T-helper 17 cell (primary cell): ENCODE results near the gene NEK8. TPM values are rescaled to one million over a fixed set of nuclear protein-coding genes. Genes with fewer than 3 reads are reported as not detected.
"Not testable (repeated sequence)": the region's sequence is repeated elsewhere in the genome, so short reads cannot be mapped to it uniquely, and the experiment has no call there.

ENCODE experiments used
- ATAC-seq: fragments of 150-1000 bp; cut with Tn5 transposase; 2 replicates; pipeline ENCODE4 v1.10.0; 2021; ENCODE audit warnings: mild to moderate bottlenecking, moderate library complexity
- DNase-seq, 3 donors: peaks; one replicate each; pipeline versions ENCODE4 v3.0.0 to v3.0.0-alpha.2; 2020 to 2021
- H3K9me3 ChIP-seq: one replicate; pipeline ENCODE4 v1.7.0; 2013; ENCODE audit warnings: low read length, mild to moderate bottlenecking; ENCODE audit not compliant: control insufficient read depth, poor library complexity, severe bottlenecking
- H3K27ac Mint-ChIP-seq: one replicate; pipeline ENCODE4 v1.8.0; 2022; ENCODE audit warnings: mild to moderate bottlenecking, moderate library complexity, mixed read lengths
- H3K27me3 Mint-ChIP-seq: one replicate; pipeline ENCODE4 v1.8.0; 2022; ENCODE audit warnings: mixed read lengths
- H3K36me3 Mint-ChIP-seq: one replicate; pipeline ENCODE4 v1.8.0; 2022; ENCODE audit warnings: low read depth, mixed read lengths
- H3K4me1 Mint-ChIP-seq: one replicate; pipeline ENCODE4 v1.8.0; 2022; ENCODE audit warnings: mild to moderate bottlenecking, mixed read lengths
- H3K4me3 Mint-ChIP-seq: one replicate; pipeline ENCODE4 v1.8.0; 2022; ENCODE audit warnings: mild to moderate bottlenecking, moderate library complexity, mixed read lengths
- total RNA-seq, 4 donors: library from RNA in 2 of 4; stranded (reverse) in 2 of 4; gene quantifications; one replicate each; pipeline ENCODE4 v1.2.3 and lab custom pipeline; 2022 to 2026

The NEK8 gene
- total RNA-seq, 2 donors from 2014 or later: 5.8 to 8.8 TPM

DNA sequence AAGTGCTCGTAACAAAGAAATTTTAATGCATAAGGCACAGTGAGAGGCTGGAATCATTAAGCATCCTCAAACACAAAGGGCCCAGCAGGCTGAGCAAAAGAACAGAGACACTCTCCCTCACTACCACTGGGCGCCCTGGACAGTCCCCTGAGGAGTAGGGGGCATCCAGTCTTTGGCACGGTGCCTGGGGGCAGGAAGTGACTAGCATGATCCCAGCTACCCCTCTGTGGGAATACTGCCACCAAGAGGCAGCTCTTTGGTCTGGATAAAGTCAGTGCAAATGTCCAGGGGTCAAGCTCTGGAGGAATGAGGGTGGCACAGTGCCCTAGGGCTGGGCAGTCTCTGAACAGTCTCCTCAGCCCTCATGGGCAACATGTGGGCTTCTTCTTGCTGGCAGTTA, 14.3 kb upstream of the NEK8 start:
- DNase-seq (no peak), ATAC-seq (no peak)
- H3K27ac Mint-ChIP-seq: no peak overlapping the region
- peaks cover 26% of the 10 kb centered on the region for H3K4me1 Mint-ChIP-seq
- peaks cover 14% of the 10 kb centered on the region for H3K27me3 Mint-ChIP-seq
- no peaks in the 10 kb centered on the region for H3K36me3 Mint-ChIP-seq
- no peak overlapping the region for H3K4me3 Mint-ChIP-seq
- H3K9me3 ChIP-seq: no peaks in the 10 kb centered on the region

- DNase-seq (no peak), ATAC-seq (no peak)
- peaks cover 32% of the 10 kb centered on the region for H3K4me1 Mint-ChIP-seq
- H3K27ac Mint-ChIP-seq: no peak overlapping the region
- no peaks in the 10 kb centered on the region for H3K9me3 ChIP-seq
- H3K36me3 Mint-ChIP-seq: peaks cover 3% of the 10 kb centered on the region
- peaks cover 14% of the 10 kb centered on the region for H3K27me3 Mint-ChIP-seq
- no peak overlapping the region for H3K4me3 Mint-ChIP-seq
Measured at GRCh38 chr17:28715217-28715616, 13.4 kb upstream of the NEK8 start.

DNA sequence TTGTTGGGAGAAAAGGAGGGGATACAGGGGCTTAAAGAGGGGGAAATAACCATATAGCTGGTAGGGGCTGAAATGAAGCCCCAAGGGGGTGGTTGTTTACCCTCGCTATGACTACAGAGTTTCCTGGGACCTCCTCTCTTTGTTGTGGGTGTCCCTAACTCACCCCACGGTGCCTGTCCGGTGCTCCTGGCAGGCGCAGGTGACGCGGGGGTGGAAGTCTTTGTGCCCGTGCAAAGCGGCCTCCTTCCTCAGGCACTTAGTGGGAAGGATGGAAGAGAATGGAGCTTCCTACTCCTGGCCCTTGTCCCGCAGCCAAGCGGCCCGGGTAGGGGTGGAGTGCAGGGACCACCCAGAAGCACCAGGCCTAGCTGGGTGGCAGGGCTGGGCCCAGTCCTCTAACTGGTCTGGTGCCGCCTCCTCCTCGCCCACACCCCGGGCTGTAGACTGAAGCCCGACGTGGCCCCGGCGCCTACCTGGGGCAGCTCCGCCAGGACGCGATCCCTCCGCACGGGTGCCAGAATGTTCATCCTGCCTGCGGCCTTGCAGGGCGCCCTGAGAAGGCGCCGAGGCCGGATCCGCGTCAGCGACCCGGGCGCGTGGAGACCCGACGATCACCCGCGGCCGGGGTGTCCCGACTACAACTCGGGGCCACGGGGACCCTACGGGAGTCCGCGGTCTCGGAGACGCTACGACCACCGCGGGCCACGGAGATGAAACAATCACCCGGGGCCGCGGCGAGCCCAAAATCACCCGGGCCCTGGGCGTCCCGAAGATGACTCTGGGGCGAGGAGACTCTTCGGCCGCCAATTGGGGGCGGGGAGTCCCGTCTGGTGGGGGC, 11.6 kb upstream of the NEK8 start:
- ATAC-seq (no peak), DNase-seq (no peak)
- H3K36me3 Mint-ChIP-seq: peaks cover 3% of the 10 kb centered on the region
- peaks cover 34% of the 10 kb centered on the region for H3K4me1 Mint-ChIP-seq
- no peaks in the 10 kb centered on the region for H3K9me3 ChIP-seq
- H3K4me3 Mint-ChIP-seq: no peak overlapping the region
- H3K27ac Mint-ChIP-seq: no peak overlapping the region
- H3K27me3 Mint-ChIP-seq: peaks cover 14% of the 10 kb centered on the region

GRCh38 chr17:28717578-28718332, 10.8 kb upstream of the NEK8 start, which contains the start of gene RAB34:
Gene RAB34 (minus strand): TSS chr17:28717868. CDS start chr17:28717266, 602 bp downstream.
- peaks cover 3% of the 10 kb centered on the region for H3K36me3 Mint-ChIP-seq
- peak within 1 kb of the TSS; percentile 41 for H3K4me3 Mint-ChIP-seq
- H3K27me3 Mint-ChIP-seq: peaks cover 14% of the 10 kb centered on the region
- peaks cover 31% of the 10 kb centered on the region for H3K4me1 Mint-ChIP-seq
- DNase-seq: no peak
- no peak for ATAC-seq
- H3K9me3 ChIP-seq: no peaks in the 10 kb centered on the region
- H3K27ac Mint-ChIP-seq: no peak within 1 kb of the TSS

DNA sequence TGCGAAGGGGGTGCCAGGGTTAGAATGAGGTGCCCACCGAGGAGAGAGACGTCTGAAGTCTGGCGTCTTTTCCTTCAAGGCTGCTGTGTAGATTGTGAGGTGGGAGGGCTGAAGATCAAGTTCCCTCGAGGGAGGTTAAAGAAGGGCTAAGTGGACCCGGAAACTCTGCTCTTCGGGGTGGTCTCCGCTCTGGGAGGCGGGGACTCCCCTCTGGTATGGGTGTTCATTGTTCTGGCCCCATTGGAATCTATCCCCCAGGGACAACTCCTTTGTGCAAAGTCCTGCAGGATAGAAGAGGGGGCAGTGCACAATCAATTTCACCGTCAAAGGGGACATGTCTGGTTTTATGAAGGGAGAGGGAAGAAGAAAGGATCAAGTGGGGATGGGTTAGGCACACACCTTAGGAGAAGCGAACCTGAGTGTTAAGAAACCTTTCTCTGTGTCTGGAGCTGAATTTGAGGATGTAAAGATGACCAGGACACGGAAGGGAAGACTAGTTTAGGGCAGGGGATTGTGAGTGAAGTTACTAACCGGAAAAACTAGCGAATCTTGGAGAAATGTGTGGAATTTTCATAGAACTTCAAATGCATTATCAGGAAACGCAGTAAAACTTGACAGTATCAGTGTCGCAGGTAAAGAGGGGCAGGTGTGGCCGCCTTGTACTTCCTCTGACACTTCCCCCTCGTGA, 10.1 kb upstream of the NEK8 start:
- DNase-seq (no peak), ATAC-seq (no peak)
- Mint-ChIP-seq H3K4me3 (peak overlapping the region; percentile 41), H3K36me3 (peaks cover 3% of the 10 kb centered on the region), H3K27me3 (peaks cover 14% of the 10 kb centered on the region), H3K27ac (no peak overlapping the region), H3K4me1 (peaks cover 33% of the 10 kb centered on the region)
- no peaks in the 10 kb centered on the region for H3K9me3 ChIP-seq

- DNase-seq (no peak), ATAC-seq (no peak)
- H3K36me3 Mint-ChIP-seq: peaks cover 3% of the 10 kb centered on the region
- H3K27me3 Mint-ChIP-seq: peaks cover 14% of the 10 kb centered on the region
- peaks cover 1% of the 10 kb centered on the region for H3K9me3 ChIP-seq
- peak overlapping the region; percentile 98 for H3K27ac Mint-ChIP-seq
- H3K4me3 Mint-ChIP-seq: peak overlapping the region; percentile 98
- peaks cover 37% of the 10 kb centered on the region for H3K4me1 Mint-ChIP-seq
Measured at GRCh38 chr17:28719021-28719433, 9.6 kb upstream of the NEK8 start.

- DNase-seq (no peak), ATAC-seq (no peak)
- H3K36me3 Mint-ChIP-seq: peaks cover 6% of the 10 kb centered on the region
- H3K4me1 Mint-ChIP-seq: peaks cover 48% of the 10 kb centered on the region
- peaks cover 3% of the 10 kb centered on the region for H3K9me3 ChIP-seq
- peaks cover 4% of the 10 kb centered on the region for H3K27me3 Mint-ChIP-seq
- H3K4me3 Mint-ChIP-seq: peak overlapping the region; percentile 98
- H3K27ac Mint-ChIP-seq: peak overlapping the region; percentile 98
Measured at GRCh38 chr17:28720247-28720996, 8.2 kb upstream of the NEK8 start.

GRCh38 chr17:28720997-28721329, 7.6 kb upstream of the NEK8 start:
- H3K27me3 Mint-ChIP-seq, DNase-seq, ATAC-seq, H3K9me3 ChIP-seq, H3K36me3 Mint-ChIP-seq: not testable (repeated sequence)
- Mint-ChIP-seq H3K4me3 (peak overlapping the region; percentile 98), H3K4me1 (peaks cover 52% of the 10 kb centered on the region), H3K27ac (peak overlapping the region; percentile 98)

- Mint-ChIP-seq H3K27ac (peak overlapping the region; percentile 98), H3K4me1 (peaks cover 58% of the 10 kb centered on the region), H3K27me3 (no peaks in the 10 kb centered on the region), H3K36me3 (peaks cover 6% of the 10 kb centered on the region), H3K4me3 (peak overlapping the region; percentile 25)
- ATAC-seq: no peak
- peaks cover 3% of the 10 kb centered on the region for H3K9me3 ChIP-seq
- DNase-seq: no peak
Measured at GRCh38 chr17:28722417-28723158, 6.0 kb upstream of the NEK8 start.

GRCh38 chr17:28723159-28723835, 5.3 kb upstream of the NEK8 start:
- Mint-ChIP-seq H3K4me1 (peaks cover 62% of the 10 kb centered on the region), H3K4me3 (no peak overlapping the region), H3K36me3 (peaks cover 6% of the 10 kb centered on the region), H3K27me3 (no peaks in the 10 kb centered on the region), H3K27ac (no peak overlapping the region)
- no peak for DNase-seq
- H3K9me3 ChIP-seq: peaks cover 3% of the 10 kb centered on the region
- ATAC-seq: no peak

- not testable (repeated sequence) for DNase-seq, H3K36me3 Mint-ChIP-seq, H3K9me3 ChIP-seq, H3K27me3 Mint-ChIP-seq, ATAC-seq
- H3K4me1 Mint-ChIP-seq: peaks cover 63% of the 10 kb centered on the region
- peak overlapping the region; percentile 86 for H3K27ac Mint-ChIP-seq
- H3K4me3 Mint-ChIP-seq: peak overlapping the region; percentile 97
Measured at GRCh38 chr17:28723836-28724499, 4.6 kb upstream of the NEK8 start.
